GM19452 (cell line): ENCODE data around the gene ADAMTS13.
A peak's percentile ranks its signal among the peaks of the same experiment; 100 is the strongest.
"Not testable (repeated sequence)": the region's sequence is repeated elsewhere in the genome, so short reads cannot be mapped to it uniquely, and the experiment has no call there.

Experiments
- ATAC-seq: cut with Tn5 transposase; IDR thresholded peaks from one replicate; pipeline ENCODE4 v1.9.1; 2021; ENCODE audit not compliant: unreplicated experiment

Gene ADAMTS13

DNA sequence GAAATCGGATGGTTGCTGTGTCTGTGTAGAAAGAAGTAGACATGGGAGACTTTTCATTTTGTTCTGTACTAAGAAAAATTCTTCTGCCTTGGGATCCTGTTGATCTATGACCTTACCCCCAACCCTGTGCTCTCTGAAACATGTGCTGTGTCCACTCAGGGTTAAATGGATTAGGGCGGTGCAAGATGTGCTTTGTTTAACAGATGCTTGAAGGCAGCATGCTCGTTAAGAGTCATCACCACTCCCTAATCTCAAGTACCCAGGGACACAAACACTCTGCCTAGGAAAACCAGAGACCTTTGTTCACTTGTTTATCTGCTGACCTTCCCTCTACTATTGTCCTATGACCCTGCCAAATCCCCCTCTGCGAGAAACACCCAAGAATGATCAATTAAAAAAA is 30.7 kb upstream of the ADAMTS13 start:
- not testable (repeated sequence) for ATAC-seq

DNA sequence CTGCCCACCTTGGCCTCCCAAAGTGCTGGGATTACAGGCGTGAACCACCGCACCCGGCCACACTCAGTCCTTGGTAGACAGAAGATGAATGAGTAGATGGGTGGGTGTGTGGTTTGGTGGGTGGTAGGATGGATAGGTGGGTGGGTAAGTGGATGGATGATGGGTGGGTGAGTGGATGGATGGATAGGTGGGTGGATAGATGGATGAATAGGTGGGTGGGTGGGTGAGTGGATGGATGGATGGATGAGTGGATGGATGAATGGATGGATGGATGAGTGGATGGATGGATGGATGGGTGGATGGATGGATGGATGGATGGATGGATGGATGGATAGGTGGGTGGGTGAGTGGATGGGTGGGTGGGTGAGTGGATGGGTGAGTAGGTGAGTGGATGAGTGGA is 29.9 kb upstream of the ADAMTS13 start:
- not testable (repeated sequence) for ATAC-seq

- no peak for ATAC-seq
Observed at GRCh38 chr9:133393399-133393798, 28.8 kb upstream of the ADAMTS13 start.

DNA sequence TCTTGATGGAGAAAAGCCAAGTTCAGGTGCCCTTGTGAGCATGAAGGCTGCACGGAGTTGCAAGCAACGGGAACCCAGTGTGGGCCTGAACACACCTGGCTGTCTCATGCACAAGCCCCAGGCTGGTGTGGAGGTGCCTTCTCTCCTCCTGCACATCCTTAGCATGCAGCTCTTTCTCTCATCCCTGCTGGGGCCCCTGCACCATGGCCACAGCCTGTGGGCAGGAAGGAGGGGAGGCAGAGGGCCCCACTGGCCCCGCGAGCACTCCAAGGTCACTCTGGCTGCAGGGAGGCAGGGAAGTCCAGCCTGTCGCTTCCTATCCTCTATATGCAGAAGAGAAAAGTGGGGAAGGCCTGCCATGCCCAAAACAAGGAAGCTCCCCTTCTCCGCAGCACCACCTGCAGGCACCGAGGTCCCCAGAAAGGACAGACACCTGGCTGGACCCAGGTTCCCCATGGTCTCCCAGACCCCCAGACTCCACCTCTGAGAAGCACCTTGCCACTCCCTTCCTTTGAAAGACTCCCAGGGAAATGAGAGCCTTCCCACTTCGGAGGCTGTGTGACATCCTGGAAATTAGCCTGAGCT is 27.4 kb upstream of the ADAMTS13 start:
- ATAC-seq = no peak

DNA sequence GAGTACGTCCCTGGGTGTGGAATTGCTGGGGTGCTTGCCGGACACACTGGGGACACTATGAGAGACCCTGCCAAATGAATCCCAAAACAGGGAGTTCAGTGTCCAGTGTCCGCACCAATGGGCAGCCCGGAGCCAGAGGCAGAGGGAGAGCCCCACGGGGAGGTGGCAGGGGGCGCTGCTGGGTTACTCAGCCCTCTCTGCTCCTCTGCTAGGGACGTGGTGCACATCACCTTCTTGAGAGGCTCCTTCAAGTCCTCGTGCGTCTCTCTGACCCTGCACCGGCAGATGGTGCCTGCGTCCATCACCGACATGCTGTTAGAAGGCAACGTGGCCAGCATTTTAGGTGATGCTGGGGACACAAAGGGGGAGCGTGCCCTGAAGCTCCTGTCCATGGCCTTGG is 25.2 kb upstream of the ADAMTS13 start:
- no peak for ATAC-seq

DNA sequence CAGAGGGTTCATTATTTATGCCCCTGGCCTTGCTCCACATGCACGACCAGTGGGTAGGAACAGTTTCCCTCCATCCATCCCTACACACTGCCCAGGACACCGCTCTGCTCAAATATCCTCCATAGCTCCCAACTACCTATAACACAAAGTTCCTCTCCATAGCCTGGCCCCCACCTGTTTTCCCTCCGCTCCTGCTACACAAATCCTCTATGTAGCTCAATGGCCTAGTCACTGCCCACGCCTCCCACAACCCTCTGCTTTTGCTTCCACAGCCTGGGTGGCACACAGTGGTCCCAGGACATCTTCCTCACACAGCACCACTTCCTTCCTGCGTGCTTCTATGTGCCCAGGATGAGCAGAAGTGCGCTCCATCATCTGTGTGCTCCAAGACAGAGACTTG is 24.8 kb upstream of the ADAMTS13 start:
- no peak for ATAC-seq

DNA sequence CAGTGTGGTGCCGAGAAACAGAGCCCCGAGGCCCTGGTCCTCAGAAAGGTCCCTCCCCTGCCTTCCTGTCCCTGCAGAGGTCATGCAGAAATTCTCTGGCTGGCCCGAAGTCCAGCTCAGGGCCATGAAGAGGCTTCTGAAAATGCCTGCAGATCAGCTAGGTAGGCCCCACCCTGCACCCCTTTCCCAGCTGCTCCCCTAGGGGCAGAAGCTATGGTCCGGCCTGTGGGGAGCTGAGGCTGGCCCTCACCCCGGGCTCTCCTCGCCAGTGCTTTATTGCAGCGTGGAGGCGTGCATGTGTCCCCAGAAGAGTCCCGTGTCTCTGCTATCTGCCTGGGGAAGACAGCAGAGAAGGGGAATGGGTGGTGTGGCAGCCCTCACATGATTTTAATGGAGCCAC is 24.3 kb upstream of the ADAMTS13 start:
- ATAC-seq = no peak

- no peak for ATAC-seq
Observed at GRCh38 chr9:133400292-133400691, 21.9 kb upstream of the ADAMTS13 start.

DNA sequence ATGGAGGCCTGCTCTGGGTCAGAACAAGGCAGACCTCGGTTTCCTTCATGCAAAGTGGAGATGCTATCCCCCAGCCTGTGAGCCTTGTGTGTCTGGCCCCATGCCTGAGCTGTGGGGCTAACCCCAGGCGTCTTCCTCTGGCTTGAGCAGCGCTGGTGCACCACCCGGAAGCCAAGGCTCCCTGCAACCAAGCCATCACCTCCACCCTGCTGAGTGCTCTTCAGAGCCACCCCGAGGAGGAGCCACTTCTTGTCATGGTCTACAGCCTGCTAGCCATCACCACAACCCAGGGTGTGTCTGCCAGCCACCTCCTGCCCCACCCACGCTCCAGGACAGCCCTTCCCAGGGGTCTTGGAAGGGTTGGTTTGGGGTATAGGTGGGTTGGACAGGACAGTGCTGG is 20.6 kb upstream of the ADAMTS13 start:
- ATAC-seq = no peak

- ATAC-seq = no peak
Observed at GRCh38 chr9:133402689-133403088, 19.5 kb upstream of the ADAMTS13 start.

DNA sequence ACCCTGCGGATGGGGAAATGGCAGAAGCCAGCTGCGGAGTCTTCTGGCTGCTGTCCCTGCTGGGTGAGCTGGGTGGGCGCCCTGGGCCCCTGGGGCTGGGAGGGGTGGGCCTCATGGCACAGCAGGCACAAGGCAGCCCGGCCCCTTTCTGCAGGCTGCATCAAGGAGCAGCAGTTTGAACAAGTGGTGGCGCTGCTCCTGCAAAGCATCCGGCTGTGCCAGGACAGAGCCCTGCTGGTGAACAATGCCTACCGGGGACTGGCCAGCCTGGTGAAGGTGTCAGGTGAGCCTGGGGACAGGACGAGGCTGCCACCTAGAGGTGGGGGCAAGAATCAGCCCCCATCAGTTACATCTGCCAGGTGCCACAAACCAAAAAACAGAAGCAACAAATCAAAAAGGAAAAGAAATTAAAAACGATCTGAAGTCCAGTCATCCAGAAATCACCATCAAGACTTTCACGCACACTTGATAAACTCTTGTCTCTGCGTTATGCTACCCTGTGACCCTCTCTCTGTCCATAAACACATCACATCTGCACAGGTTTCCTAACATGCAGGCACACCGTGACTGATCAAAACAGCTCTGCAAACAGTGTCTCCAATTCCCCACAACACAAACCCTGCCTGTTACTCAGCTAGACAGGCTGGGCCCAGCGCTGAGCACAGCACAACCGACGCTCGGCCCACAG is 18.3 kb upstream of the ADAMTS13 start:
- no peak for ATAC-seq

- no peak for ATAC-seq
Observed at GRCh38 chr9:133404454-133405002, 17.6 kb upstream of the ADAMTS13 start.

- no peak for ATAC-seq
Observed at GRCh38 chr9:133405508-133406438, 16.4 kb upstream of the ADAMTS13 start.

- peak; percentile 71 for ATAC-seq
Observed at GRCh38 chr9:133406480-133407307, 15.5 kb upstream of the ADAMTS13 start.

DNA sequence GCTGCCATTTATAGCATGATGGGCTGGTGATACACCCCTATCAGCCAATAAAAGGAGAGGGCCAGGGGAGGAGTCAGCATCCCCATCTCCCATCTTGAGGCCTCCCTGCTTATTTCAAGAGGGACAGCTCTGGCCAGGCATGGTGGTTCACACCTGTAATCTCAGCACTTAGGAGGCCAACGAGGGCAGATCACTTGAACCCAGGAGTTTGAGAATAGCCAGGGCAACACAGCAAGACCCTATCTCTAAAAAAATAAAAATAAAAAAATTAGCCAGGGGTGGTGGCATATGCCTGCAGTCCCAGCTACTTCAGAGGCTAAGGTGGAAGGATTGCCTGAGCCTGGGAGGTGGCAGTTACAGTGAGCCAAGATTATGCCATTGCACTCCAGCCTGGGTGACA is 14.1 kb upstream of the ADAMTS13 start:
- ATAC-seq = no peak

- ATAC-seq = no peak
Observed at GRCh38 chr9:133415170-133415569, 7.0 kb upstream of the ADAMTS13 start.

DNA sequence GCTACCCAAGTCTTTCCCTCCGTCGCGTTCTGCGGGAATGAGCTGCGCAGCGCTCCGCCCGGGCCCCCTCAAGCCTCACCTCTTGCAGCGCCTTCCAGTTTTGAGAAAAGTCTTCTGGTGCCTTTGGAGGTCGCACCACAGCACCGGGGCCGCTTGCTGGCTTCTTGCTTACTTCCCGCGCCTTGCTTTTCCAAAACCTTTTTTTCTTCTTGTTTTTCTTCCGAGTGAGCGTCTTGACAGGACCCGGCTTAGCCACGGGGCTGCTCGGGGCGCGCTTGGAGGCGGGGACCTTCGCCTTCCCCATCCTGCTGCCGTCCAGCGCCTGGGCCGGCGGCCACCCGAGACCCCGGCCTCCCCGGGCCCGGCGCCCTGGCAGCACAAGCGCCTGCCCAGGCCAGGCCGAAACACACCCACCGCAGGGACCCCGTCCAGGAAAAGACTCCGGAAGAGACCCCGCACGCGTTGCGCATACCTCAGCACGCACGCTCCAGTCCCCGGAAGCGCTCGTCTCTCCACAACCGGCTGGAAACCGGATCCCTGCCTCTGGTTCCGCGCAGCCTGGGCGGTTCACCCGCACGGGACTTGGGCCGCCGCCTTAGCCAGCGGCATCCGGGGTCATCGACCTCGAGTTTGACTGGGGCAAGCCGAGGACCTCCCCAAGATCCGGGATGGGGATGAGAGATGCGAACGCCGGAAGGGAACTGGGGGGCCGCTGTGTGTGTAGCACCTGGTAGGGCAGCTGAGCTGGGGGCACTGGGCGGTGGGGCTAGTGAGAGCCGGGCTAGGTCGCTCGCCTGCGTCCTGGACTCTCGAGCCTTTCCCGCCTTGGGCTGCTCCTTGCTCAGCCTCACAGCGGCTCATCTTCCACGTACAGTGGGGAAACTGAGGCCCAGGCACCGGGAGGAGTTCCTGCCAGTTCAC is 4.4 kb upstream of the ADAMTS13 start, which contains the start of gene REXO4:
REXO4 (minus strand) TSS at position 470 of the 921 bp plus-strand sequence; CDS start at position 304, 166 bp downstream.
- peak; percentile 74 for ATAC-seq

DNA sequence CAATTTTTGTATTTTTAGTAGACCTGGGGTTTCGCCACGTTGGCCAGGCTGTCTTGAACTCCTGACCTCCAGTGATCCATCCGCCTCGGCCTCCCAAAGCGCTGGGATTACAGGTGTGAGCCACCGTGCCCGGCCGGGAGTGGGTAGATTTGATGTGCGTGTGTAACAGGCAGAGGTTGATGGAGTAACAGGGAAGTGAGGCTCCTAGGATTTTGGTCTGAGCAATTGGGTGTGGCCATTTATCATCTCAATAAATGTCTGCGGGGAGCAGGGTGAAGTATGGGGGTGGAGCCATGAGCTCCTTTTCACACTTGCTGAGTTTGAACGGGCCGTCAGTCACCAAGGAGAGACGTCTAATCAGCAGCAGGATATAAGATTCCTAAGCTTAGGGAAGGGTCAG is 3.2 kb upstream of the ADAMTS13 start:
- ATAC-seq = no peak

GRCh38 chr9:133420392-133420827 is 1.8 kb upstream of the ADAMTS13 start:
- ATAC-seq = no peak
